Neural progenitor cell (in vitro differentiated cells): Measurements from ENCODE around the gene NPHP4. TPM values are rescaled to one million over a fixed set of nuclear protein-coding genes. Genes with fewer than 3 reads are reported as not detected.

Source experiments
- DNase-seq: peaks from one replicate; pipeline ENCODE4 v3.0.0-alpha.2; 2016; ENCODE audit warnings: low spot score
- H2AFZ ChIP-seq: fragments of 200-600 bp; sonication (generic); replicated peaks from 2 replicates; pipeline ENCODE4 v1.6.1; 2016; ENCODE audit warnings: antibody characterized with exemption
- H3F3A ChIP-seq: fragments of 200-600 bp; sonication (generic); 2 replicates; pipeline ENCODE4 v1.6.1; 2016; ENCODE audit warnings: antibody characterized with exemption, low read depth
- H3K27ac ChIP-seq: fragments of 200-600 bp; sonication (generic); 2 replicates; pipeline ENCODE4 v1.5.1; 2016; ENCODE audit warnings: mild to moderate bottlenecking
- H3K27me3 ChIP-seq: fragments of 200-600 bp; sonication (generic); 2 replicates; pipeline ENCODE4 v1.6.1; 2016; ENCODE audit warnings: mild to moderate bottlenecking, moderate library complexity
- H3K36me3 ChIP-seq: fragments of 200-600 bp; sonication (generic); 2 replicates; pipeline ENCODE4 v1.5.1; 2016
- H3K4me1 ChIP-seq: fragments of 200-600 bp; sonication (generic); 2 replicates; pipeline ENCODE4 v1.6.1; 2016; ENCODE audit warnings: mixed run types
- H3K4me2 ChIP-seq: fragments of 200-600 bp; sonication (generic); 2 replicates; pipeline ENCODE4 v1.6.1; 2016
- H3K4me3 ChIP-seq: fragments of 200-600 bp; sonication (generic); 2 replicates; pipeline ENCODE4 v1.5.1; 2016
- H3K79me2 ChIP-seq: fragments of 200-600 bp; sonication (generic); 2 replicates; pipeline ENCODE4 v1.6.1; 2016; ENCODE audit warnings: low read depth
- H3K9ac ChIP-seq: fragments of 200-600 bp; sonication (generic); 2 replicates; pipeline ENCODE4 v1.6.1; 2016
- H3K9me3 ChIP-seq: fragments of 200-600 bp; sonication (generic); 2 replicates; pipeline ENCODE4 v1.5.1; 2016; ENCODE audit warnings: low read depth
- H4K20me1 ChIP-seq: fragments of 200-600 bp; sonication (generic); 2 replicates; pipeline ENCODE4 v1.6.1; 2016; ENCODE audit warnings: low read depth
- H3K27ac Mint-ChIP-seq: 3 replicates; pipeline ENCODE4 v1.8.0; 2021; ENCODE audit warnings: mixed read lengths
- H3K27me3 Mint-ChIP-seq: 2 replicates; pipeline ENCODE4 v1.8.0; 2022; ENCODE audit warnings: low read depth, mild to moderate bottlenecking, inconsistent platforms, moderate library complexity, mixed read lengths; ENCODE audit not compliant: insufficient read depth
- H3K36me3 Mint-ChIP-seq: 3 replicates; pipeline ENCODE4 v1.8.0; 2021; ENCODE audit warnings: mixed read lengths
- H3K4me1 Mint-ChIP-seq: 3 replicates; pipeline ENCODE4 v1.8.0; 2021; ENCODE audit warnings: mixed read lengths
- H3K4me3 Mint-ChIP-seq: 3 replicates; pipeline ENCODE4 v1.8.0; 2021; ENCODE audit warnings: mild to moderate bottlenecking, moderate library complexity, mixed read lengths
- H3K9me3 Mint-ChIP-seq: 3 replicates; pipeline ENCODE4 v1.8.0; 2020; ENCODE audit warnings: mixed read lengths
- EZH2 ChIP-seq: fragments of 200-600 bp; sonication (generic); IDR thresholded peaks from 2 replicates; pipeline ENCODE4 v1.6.1; 2017; ENCODE audit warnings: antibody characterized with exemption, mild to moderate bottlenecking, moderate library complexity
- EZH2phosphoT487 ChIP-seq: fragments of 200-600 bp; sonication (generic); IDR thresholded peaks from 2 replicates; pipeline ENCODE4 v1.6.1; 2017; ENCODE audit warnings: antibody characterized with exemption
- total RNA-seq: library from RNA; depleted of rRNA; stranded (reverse); fragments of >200 nt; gene quantifications from 2 replicates; pipeline ENCODE4 v1.2.3, GENCODE V29; 2015; ENCODE audit warnings: low replicate concordance
- TF ChIP-seq, protein P1 (sequence below): fragments of 200-600 bp; sonication (generic); IDR thresholded peaks from 2 replicates; pipeline ENCODE4 v1.5.1; 2017; ENCODE audit warnings: antibody characterized with exemption, mild to moderate bottlenecking

NPHP4 gene
- total RNA-seq, 1 donor from 2014 or later: 8.9 TPM

DNA sequence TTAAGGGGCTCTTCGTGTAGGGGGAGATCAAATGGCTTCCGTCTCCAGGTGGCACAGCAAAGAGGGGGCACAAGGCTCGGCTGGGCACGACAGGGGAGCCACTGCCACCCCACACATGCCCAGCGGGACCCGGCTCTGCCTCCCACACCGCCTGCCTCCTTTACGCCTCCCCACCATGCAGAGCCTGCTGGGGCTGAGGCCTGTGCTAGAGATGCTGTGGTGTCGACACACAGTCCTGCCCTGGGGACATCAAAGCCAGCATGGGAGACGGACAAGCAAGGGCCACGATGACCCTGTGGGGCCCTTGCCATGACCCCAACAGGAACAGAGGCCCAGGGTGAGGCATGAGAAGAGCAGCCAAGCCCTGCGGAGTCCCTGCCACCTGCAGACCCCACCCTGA lies 102.8 kb downstream of the NPHP4 start:
- Histone ChIP-seq H3K27ac (no peak overlapping the region), H4K20me1 (peaks cover 10% of the 10 kb centered on the region), H3K36me3 (peaks cover 4% of the 10 kb centered on the region), H3K9me3 (no peaks in the 10 kb centered on the region), H3K9ac (no peak overlapping the region), H3K27me3 (no peaks in the 10 kb centered on the region), H3K4me1 (peaks cover 7% of the 10 kb centered on the region), H3K4me3 (no peak overlapping the region), H3F3A (no peaks in the 10 kb centered on the region), H3K79me2 (no peaks in the 10 kb centered on the region), H3K4me2 (no peak overlapping the region), H2AFZ (no peak overlapping the region)
- Mint-ChIP-seq H3K4me1 (peaks cover 33% of the 10 kb centered on the region), H3K36me3 (peaks cover 31% of the 10 kb centered on the region), H3K27me3 (peaks cover 15% of the 10 kb centered on the region), H3K27ac (no peak overlapping the region), H3K4me3 (no peak overlapping the region), H3K9me3 (peaks cover 3% of the 10 kb centered on the region)
- no peak for DNase-seq
- TF ChIP-seq EZH2phosphoT487 (no peak), EZH2 (no peak)
- TF ChIP-seq, protein P1, sequence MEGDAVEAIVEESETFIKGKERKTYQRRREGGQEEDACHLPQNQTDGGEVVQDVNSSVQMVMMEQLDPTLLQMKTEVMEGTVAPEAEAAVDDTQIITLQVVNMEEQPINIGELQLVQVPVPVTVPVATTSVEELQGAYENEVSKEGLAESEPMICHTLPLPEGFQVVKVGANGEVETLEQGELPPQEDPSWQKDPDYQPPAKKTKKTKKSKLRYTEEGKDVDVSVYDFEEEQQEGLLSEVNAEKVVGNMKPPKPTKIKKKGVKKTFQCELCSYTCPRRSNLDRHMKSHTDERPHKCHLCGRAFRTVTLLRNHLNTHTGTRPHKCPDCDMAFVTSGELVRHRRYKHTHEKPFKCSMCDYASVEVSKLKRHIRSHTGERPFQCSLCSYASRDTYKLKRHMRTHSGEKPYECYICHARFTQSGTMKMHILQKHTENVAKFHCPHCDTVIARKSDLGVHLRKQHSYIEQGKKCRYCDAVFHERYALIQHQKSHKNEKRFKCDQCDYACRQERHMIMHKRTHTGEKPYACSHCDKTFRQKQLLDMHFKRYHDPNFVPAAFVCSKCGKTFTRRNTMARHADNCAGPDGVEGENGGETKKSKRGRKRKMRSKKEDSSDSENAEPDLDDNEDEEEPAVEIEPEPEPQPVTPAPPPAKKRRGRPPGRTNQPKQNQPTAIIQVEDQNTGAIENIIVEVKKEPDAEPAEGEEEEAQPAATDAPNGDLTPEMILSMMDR: no peak

DNA sequence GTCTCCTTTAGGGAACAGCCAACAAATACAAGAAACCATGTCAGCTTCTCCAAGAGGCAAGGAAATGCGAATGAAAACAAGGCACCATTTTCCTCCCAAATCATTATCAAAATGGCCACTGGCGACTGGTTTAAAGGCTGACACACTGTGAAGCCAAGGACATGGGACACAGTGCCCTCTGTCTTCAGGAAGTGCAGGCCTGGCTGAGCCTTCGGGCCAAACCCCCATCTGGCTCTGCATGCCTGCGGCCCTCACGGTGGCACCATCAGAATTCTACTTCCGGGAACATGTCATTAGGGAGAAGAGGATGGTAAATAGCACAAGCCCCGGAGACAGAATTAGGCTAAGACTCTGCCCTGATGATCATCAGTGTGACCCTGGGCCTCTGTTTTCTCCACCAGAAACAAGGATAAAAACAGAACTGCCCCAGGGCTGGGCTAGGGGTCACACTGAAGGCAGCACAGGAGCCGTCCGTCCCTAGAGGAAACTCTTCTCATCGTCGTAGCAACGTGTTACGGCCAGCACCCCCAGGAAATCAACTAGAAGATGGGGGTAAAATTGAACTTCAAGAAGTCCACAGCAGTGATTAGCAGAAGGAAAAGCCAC lies 103.5 kb downstream of the NPHP4 start:
- Histone ChIP-seq H3K4me1 (peaks cover 7% of the 10 kb centered on the region), H3K9me3 (no peaks in the 10 kb centered on the region)

DNA sequence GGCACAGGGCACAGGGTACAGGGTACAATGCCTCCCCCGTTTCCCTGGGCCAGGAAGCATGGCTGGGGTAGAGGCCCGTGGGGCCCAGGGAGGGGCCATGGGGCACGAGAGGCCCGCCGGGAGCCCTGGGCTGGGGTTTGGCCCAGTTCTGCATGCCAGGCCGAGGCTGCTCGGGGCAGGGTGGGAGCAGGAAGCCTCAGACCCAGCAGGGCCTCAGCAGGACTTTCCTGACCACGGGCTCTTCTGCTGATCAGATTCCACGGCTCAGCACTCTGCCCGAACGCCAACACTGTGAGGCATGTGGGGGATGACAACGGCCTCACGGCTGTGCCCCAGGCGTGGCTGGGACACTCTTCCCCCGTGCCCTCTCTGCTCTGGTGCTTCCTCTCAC lies 104.3 kb downstream of the NPHP4 start:
- TF ChIP-seq, protein P1: no peak
- no peak for TF ChIP-seq EZH2
- no peak for TF ChIP-seq EZH2phosphoT487
- peaks cover 28% of the 10 kb centered on the region for H3K4me1 Mint-ChIP-seq
- DNase-seq: no peak
- Histone ChIP-seq H3K4me2 (no peak overlapping the region), H3K4me3 (no peak overlapping the region), H3K4me1 (peaks cover 7% of the 10 kb centered on the region), H3K27ac (no peak overlapping the region), H2AFZ (no peak overlapping the region), H3K27me3 (no peaks in the 10 kb centered on the region), H3F3A (no peaks in the 10 kb centered on the region), H3K9ac (no peak overlapping the region), H3K9me3 (no peaks in the 10 kb centered on the region), H3K79me2 (no peaks in the 10 kb centered on the region), H4K20me1 (peaks cover 10% of the 10 kb centered on the region), H3K36me3 (no peaks in the 10 kb centered on the region)
- H3K27me3 Mint-ChIP-seq: peaks cover 17% of the 10 kb centered on the region
- H3K9me3 Mint-ChIP-seq: peaks cover under 1% of the 10 kb centered on the region
- H3K27ac Mint-ChIP-seq: no peak overlapping the region
- peaks cover 30% of the 10 kb centered on the region for H3K36me3 Mint-ChIP-seq
- H3K4me3 Mint-ChIP-seq: no peak overlapping the region

More for the DNA sequence above, 103.5 kb downstream of the NPHP4 start:
- H3K36me3 ChIP-seq: no peaks in the 10 kb centered on the region
- peaks cover 31% of the 10 kb centered on the region for H3K36me3 Mint-ChIP-seq
- peaks cover 10% of the 10 kb centered on the region for H4K20me1 ChIP-seq
- H3K27me3 ChIP-seq: no peaks in the 10 kb centered on the region
- no peak overlapping the region for H3K9ac ChIP-seq
- H3K27me3 Mint-ChIP-seq: peaks cover 17% of the 10 kb centered on the region
- H3K27ac ChIP-seq: no peak overlapping the region
- no peaks in the 10 kb centered on the region for H3K79me2 ChIP-seq
- H3K4me3 Mint-ChIP-seq: no peak overlapping the region
- H3K9me3 Mint-ChIP-seq: peaks cover 3% of the 10 kb centered on the region
- no peak overlapping the region for H3K4me3 ChIP-seq
- peak; percentile 28 for DNase-seq
- H3K4me1 Mint-ChIP-seq: peaks cover 32% of the 10 kb centered on the region
- H3K27ac Mint-ChIP-seq: peak overlapping the region; percentile 82
- TF ChIP-seq EZH2 (no peak), EZH2phosphoT487 (no peak)
- TF ChIP-seq, protein P1: no peak
- no peak overlapping the region for H3K4me2 ChIP-seq
- no peak overlapping the region for H2AFZ ChIP-seq
- no peaks in the 10 kb centered on the region for H3F3A ChIP-seq
